ENCODE measurements around the gene RBM33.
"Not testable (repeated sequence)": the region's sequence is repeated elsewhere in the genome, so short reads cannot be mapped to it uniquely, and the experiment has no call there.

Gene RBM33, protein sequence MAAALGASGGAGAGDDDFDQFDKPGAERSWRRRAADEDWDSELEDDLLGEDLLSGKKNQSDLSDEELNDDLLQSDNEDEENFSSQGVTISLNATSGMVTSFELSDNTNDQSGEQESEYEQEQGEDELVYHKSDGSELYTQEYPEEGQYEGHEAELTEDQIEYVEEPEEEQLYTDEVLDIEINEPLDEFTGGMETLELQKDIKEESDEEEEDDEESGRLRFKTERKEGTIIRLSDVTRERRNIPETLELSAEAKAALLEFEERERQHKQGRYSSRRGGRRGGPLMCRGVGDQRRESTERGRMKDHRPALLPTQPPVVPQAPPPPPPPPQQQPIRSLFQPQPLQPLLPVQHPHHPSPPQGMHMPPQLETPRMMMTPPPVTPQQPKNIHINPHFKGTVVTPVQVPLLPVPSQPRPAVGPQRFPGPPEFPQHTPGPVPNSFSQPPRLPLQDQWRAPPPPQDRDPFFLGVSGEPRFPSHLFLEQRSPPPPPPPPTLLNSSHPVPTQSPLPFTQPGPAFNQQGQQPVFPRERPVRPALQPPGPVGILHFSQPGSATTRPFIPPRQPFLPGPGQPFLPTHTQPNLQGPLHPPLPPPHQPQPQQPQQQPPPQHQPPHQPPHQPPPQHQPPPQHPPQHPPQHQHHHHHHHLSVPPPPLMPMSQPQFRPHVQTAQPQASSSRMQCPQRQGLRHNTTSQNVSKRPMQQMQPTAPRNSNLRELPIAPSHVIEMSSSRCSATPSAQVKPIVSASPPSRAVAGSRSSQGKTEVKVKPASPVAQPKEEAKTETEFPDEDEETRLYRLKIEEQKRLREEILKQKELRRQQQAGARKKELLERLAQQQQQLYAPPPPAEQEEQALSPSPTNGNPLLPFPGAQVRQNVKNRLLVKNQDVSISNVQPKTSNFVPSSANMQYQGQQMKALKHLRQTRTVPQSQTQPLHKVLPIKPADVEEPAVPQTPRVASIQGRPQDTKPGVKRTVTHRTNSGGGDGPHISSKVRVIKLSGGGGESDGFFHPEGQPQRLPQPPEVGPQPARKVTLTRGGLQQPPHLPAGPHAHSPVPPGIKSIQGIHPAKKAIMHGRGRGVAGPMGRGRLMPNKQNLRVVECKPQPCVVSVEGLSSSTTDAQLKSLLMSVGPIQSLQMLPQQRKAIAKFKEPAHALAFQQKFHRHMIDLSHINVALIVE

DNA sequence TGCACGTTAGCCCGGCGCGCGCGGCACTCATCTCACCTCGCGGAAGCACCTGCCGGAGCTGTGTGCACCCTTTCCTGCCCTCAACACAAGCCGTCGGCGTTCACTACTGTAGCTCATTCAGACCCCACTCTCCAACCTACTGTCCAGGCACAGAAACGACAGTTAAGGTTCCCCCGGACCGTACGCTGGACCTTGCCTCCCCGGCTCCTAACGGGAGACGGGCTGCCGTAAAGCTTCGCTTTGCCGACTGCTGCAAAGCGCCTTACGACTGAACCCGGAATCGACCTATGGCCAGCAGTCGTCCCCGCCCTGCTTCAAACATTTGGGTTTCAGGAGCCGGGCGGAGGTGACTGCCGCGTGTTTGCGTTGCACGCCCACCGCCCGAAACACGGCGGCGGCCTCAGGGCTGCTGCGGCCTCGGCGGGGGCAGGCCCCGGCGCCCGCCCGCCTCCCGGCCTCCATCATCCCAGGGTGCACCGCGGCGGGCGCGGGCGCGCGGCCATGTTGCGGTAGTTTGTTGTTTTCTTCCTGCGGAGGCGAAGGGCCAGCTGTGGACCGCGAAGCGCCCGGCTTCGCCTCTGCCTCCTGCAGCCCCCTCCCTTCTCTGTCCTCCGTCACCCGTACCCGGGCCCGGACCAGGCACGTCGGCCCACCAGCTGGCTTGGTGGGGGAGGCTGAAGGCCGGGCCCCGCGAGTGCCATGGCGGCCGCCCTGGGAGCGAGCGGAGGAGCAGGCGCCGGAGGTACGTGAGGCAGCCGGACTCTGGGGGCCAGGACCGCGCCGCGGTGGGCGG lies at the start of gene RBM33:
Gene RBM33, plus strand, starts transcription at position 484 of the 793 bp plus-strand sequence. Its CDS starts 216 bp downstream, at position 700.
- peak; percentile 68 for DNase-seq

DNA sequence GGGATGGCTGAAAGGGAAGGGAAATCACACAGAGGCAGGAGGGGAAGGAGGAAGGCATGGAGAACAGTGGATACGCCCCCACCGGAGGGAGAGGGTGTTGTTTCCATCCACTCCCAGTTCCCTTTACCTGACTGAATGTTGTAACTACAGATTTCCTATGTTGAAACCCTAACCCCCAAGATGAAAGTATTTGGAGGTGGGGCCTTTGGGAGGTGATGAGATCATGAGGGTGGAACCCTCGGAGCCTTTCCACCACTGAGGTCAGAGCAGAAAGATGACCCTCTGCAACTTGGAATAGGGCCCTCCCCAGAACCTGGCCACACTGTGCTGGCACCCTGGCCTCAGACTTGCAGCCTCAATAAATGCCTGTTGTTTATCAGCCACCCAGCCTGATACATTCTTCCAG lies 49.5 kb upstream of the RBM33 start:
- DNase-seq: no peak

DNA sequence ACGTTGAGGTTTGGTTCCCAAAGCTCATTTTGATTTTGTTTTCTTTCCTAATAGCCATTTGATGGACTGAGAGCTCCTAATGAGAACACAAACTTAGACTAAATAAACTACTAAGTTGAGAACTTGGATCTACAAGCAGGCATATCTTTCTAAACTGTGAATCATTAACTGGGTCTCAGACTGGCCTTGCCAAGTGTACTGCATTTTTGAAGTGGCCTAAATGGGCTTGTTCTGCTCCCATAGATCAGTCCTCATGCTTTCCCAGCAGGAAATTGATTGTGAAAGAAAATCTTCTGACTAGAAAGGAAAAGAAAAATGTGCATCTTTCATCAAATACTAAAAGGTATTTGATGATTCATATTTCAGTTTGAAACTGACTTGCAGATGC lies 46.7 kb upstream of the RBM33 start:
- DNase-seq: no peak

DNA sequence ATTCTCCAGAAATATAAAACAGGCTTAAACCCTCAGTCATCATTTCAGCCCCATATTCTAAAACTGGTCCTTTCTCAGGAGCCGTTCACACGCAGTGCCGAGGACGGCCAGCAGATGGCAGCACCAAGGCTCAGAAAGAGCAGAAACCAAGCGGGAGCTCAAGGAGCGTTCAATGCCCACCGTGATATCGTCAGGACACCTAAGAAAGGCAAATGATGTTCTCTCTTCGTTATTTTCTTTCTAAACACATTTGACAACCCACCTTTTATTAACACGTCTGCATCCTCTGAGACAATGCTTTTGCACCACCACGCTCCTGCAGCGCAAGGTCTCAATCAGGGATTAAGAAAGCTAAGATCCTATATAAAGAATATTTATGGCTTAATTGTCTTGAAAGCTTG lies 45.7 kb upstream of the RBM33 start:
- DNase-seq: peak; percentile 82

DNA sequence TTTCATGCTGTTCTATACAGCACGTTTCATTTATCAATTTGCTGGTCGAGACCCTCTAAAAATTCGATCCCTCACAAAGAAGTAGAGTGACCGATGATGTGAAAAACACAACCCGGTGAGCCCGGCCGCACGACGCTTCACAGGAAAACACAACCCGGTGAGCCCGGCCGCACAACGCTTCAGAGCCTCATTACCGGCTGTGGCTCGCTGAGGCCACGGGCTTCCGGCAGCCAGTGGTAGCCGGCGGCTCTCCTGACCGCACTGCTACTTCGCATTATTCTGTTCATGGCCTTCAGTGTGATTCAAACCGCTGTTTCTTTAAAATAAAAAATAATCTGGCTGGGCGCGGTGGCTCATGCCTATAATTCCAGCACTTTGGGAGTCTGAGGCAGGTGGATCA lies 42.3 kb upstream of the RBM33 start:
- no peak for DNase-seq

DNA sequence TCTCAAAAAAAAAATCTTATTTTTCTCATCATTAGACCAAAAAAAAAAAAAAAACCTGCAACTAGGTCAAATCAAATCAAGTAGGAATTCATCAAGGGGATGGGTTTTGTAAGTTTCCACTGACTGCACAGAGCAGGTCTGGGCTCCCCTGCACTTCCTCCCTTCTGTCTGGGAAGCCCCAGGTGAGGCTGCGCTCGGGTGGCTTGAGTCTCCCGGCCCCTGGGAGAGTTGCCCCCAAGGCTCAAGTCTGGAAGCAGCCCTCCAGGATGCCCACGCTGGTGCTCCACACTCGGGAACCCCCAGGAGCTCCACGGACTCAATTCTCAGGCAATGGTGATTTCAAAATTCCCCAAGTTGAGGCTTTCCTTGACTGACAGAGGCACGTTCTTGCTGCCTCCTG lies 41.7 kb upstream of the RBM33 start:
- DNase-seq: no peak

DNA sequence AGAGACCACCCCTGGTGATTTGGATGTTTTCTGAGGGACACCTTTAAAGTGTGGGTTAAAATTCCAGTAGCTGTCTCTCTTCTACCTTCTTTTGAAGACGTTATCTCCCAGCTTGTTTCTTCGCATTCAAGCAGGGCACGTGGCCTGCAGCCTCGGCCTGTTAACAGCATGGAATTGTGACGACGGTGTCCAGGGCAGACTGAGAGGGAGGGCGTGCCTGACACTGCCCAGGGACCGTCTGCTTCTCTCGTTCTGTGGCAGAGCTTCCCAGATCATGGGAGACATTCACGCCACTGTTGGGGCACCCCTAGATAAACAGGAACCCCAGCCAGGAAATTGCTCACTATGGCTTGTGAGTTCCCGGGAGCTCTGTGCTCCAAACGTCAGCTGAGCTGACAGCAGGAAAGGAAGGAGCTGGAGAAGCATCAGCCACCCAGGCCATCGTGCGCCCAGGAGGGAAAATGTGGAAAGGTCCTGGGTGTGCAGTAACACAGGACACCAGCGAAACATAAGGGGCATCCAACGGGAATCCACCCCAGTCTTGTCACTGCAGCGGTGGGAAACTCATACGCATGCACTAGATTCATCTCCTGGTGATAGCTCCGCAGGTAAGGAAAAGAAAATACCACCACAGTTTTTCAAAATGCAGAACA lies 41.1 kb upstream of the RBM33 start:
- no peak for DNase-seq

DNA sequence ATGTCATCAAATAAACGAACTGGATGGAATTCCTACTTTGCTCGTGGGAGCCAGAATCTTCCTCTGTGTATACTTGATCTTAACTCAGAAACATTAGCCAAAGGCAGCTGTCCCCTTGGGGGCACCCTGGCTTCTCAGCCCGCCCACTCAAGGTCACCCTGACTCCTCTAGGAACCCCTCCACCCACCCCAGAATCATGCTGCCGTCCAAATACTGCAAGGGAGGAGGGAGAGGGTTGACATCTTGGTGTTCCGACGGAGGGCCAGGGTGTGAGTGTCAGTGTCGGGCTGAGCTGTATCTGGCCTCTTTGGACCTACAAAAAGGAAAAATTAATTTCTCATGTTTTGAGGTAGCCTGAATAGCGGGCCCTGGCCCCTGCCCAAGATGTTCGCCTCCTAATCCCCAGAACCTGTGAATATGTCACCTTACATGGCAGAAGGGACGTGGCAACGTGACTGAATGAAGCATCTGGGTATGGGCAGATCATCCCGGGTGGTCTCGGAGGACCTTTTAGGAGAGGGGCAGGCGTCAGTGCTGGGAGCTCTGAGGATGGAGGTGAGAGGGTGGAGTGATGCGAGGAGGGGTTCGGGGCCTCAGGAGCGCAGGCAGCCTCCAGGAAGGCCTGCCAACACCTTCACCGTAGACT lies 40.5 kb upstream of the RBM33 start:
- DNase-seq: no peak

DNA sequence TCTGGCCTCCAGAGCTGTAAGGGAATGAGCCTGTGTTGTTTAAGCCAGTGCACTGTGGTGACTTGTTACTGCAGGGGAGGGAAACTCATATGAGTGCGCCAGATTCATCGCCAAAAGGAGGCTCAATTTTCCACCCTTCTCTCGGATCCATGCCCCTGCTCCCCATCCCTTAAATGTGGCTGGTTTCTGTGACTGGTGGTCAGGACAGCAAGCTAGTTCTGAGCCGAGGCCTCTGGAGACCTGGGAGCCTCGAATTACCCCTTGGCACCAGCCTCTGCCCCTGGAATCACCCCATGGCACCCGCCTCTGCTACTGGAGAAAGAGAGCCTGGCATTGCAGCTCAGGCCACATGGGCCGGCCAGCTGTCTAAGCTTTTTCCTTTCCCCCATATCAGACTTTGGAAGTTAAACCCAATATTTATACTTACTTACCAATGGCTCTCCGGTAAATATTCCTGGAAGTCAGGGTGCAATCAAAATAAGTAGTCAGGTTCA lies 39.9 kb upstream of the RBM33 start:
- DNase-seq: no peak

DNA sequence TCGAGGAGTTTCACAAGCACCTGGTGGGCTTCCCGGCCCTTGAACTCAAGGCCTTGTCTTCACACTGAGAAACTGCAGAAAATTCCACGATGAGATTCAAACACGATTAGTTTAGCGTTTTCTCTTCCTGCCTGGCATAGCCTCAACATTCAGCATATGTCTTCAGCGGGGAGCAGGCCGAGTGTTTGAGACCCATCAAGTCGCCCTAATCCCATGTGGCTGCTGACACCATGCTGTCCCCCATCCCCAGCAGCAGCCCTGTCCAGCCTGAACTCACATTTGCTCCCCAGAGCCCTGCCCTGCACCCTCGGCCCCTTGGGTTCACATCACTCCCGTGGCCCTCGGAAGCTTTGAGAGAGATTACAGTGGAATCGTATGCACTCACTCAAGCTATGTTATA lies 35.3 kb upstream of the RBM33 start:
- no peak for DNase-seq

DNA sequence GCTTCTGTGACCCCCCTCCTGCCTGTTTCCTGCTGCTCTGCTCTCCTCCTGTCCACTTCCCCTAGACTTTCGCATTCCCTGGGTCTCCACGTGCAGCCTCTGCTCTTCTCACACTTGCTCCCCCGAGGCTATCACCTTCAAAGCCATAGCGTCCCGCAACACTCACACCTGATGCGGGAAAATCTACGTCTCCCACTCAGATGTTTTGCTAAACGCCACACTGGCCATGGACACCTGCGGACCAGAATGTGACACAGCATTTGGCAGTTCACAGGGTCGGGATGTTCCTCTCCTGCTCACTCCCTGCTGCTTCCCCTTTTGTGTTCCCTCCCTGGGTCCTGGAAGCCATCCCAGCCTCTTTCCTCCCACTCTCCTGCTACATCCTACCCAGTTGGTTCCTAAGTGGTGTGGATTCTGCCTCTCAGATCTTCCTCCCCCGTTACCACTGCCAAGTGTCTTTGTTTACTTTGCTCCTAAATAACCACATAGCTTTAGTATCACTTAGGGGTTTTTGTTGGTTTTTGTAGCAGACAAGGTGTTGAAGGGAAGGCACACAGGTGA lies 33.7 kb upstream of the RBM33 start:
- DNase-seq: no peak

DNA sequence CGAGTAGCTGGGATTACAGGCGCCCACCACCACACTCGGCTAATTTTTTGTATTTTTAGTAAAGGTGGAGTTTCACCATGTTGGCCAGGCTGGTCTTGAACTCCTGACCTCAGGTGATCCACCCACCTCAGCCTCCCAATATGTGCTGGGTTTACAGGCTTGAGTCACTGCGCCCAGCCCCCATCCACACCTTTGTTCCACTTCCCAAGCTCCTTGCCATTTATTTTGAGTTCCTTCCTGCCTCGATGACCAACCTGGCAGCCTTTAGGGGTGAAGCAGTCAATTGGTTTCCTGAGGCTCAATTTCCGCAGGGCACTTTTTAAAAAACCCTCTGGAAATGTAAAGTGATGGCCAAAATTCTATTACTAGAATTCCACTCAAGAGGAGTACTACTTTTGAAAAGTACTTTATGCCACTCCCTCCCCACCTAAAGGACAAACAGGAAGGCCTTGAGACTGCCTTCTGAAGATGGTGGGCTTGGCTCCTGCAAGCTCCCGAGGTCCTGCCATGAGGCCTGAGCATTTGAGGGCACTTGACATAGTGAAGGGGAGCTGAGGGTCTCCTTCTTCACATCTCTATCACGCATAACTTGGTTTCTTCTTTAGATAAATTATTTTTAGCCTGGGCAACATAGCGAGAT lies 32.5 kb upstream of the RBM33 start:
- DNase-seq: no peak

DNA sequence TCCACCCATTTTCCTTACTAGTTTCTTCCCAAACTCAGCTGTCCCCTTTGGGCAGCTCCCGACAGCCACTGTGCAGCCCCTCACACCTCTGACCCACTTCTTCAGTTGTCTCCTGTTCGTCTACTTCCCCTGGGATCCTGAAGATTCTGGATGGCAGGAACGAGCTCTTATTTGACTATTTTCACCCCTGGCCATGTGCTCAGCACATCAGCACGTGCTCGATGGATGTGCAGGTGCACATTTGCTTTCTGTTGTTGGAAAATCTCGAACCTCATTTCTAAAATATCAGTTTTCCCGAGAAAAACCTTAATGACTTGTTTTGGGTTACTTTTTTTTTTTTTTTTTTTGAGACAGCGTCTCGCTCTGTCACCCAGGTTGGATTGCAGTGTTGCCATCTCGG lies 31.8 kb upstream of the RBM33 start:
- no peak for DNase-seq

DNA sequence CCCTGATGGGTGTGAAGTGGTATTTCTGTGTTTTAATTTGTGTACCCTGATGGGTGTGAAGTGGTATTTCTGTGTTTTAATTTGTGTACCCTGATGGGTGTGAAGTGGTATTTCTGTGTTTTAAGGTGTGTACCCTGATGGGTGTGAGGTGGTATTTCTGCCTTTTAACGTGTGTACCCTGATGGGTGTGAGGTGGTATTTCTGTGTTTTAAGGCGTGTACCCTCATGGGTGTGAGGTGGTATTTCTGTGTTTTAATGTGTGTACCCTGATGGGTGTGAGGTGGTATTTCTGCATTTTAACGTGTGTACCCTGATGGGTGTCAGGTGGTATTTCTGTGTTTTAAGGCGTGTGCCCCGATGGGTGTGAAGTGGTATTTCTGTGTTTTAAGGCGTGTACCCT lies 29.4 kb upstream of the RBM33 start:
- not testable (repeated sequence) for DNase-seq

DNA sequence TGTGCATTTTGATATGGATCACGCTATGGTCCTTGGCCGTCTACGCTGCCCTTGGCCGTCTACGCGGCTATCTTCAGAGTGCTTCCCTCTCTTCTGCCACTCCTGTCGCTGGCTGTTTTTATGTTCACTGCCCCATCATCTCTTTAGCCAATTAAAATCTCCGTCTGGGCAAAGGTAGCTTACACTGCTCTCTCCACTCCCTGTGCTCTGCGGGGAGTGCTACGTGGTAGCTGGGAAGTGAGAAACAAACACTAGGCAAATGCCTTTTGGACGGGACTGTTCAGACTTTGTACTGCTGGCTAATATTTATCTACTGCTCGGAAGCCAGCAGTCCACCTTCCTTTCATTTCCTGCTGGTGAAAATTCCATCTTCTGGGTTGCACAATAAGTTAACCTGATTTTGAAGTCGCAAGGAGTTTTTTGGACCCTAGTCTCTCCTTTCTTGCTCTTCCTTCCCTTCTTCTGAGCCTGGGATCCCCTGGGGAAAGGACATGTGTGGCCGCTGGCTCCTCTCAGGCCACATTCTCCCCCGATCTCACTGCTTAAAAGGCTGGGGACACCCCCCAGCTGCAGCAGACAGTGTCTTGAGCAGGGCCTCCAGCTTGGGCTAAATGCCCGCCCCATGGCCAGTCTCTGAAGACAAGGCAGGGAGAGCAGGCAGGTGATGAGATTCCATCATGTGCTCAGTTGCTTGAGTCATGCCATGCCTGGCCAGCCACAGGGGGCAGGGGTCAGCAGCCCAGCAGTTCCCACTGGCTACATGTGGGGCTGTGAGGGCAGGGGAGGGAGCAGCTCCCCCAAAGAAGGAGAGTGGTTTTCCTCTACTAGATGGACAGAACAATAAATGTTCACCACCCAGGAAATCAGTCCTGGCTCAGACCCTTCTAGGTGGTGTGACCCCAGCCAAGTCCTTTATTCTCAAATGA lies 25.5 kb upstream of the RBM33 start:
- no peak for DNase-seq

DNA sequence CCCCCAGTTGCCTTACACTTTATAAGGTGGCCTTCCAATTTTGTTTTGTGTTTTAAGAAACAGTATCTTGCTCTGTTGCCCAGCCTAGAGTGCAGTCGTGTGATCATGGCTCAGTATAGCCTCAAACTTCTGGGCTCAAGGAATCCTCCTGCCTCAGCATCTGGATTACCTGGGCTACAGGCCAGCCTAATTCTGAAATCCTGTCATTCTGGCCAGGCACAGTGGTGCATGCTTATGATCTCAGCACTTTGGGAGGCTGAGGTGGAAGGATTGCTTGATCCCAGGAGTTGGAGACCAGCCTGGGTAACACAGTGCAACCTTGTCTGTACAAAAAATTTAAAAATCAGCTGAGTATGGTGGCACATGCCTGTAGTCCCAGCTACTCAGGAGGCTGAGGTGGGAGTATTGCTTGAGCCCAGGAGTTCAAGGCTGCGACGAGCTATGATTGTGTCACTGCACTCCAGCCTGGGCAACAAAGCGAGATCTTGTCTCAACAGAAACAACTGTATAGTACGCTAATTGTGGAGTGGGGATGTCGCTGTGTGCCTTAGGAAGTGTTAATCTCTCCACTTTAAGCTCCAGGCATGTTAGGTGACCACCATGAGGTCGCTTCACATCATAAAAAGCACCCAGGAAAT lies 24.7 kb upstream of the RBM33 start:
- no peak for DNase-seq

DNA sequence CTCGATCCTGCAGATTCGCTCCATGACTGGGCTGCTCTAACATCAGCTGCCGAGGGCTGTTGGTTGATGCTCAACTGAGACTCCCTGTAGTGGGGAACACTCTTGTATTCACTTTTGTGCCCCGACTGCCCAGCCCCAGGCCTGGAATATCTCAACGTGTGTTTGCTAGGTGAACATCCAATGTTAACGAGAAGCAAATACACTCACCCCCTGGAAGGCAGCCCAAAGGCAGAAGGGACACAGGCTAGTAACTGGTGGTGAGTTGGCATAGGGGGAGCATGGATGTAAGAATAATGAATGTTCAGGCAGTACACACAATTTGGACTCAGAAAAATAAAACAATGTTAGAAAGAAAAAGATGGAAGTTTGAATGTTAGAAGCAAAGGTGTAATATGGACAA lies 24.0 kb upstream of the RBM33 start:
- no peak for DNase-seq

DNA sequence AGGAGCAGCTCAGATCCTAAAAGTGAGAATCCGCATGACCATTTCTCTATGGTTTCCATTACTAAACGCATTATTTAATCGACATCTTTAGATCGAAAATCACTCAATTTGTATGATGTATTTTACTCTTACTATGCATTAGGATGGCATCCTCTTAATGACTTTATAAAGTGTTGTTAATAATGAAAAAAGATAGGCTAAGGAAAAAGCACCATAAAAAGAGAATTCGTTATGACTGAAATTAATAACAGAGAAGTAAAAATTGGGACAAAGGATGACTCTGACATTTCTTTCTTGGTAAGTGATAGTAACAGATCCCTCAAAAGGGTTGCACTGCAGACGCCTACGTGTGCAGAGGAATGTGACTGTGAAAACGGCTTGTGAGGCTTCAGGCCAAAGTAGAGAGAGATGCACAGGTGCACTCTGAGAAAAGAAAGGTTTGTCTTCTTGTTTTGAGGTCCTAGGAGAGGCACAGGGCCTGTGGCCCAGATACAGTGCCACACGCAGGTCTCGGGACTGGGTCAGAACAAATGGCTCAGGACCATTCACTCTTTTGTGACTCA lies 23.0 kb upstream of the RBM33 start:
- no peak for DNase-seq

DNA sequence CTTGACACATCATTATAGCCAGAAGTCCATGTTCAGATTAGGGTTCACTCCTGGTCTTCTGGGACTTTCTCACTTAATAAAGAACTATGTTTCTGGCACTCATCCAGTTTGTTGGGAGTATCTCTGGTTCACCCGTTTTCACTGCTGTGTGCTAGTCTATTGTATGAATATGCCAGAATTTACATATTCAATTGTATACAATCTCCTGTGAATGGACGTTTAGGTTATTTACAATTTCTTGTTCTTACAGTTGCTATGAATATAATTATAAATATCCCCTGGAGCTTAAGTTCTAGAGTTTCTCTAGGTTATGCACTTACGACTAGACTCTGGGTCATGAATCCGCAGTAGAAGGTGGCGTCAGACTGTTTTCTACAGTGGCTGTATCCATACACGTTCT lies 20.0 kb upstream of the RBM33 start:
- no peak for DNase-seq

Data from KG1 (cell line).